K562 (cell line): ENCODE results near the gene SLC6A6. TPM values are rescaled to one million over a fixed set of nuclear protein-coding genes. Genes with fewer than 3 reads are reported as not detected.

ENCODE experiments used
- BCOR ChIP-seq: fragments of 450-650 bp; IDR thresholded peaks from 2 replicates; pipeline ENCODE4 v1.6.1; 2016
- CHD1 ChIP-seq: fragments of 200-600 bp; sonication (generic); IDR thresholded peaks from one replicate; pipeline ENCODE4 v1.6.1; 2012; ENCODE audit warnings: mild to moderate bottlenecking, moderate library complexity, low read length, inconsistent platforms
- ELF2 ChIP-seq: fragments of 250-450 bp; sonication (Bioruptor Pico); IDR thresholded peaks from 2 replicates; pipeline ENCODE4 v1.5.0; 2021; ENCODE audit warnings: mild to moderate bottlenecking
- FOXA1 ChIP-seq: fragments of 450-650 bp; IDR thresholded peaks from 2 replicates; pipeline ENCODE4 v1.6.1; 2016; ENCODE audit warnings: mild to moderate bottlenecking, borderline replicate concordance
- FOXA3 ChIP-seq, 2 experiments: fragments of 450-650 bp in 1 of 2; sonication (generic) in 1 of 2; formaldehyde crosslinking; IDR thresholded peaks in 1 of 2; conservative IDR thresholded peaks in 1 of 2; 2 replicates each; pipeline versions ENCODE4 v1.4.0 to v1.8.0; 2020 to 2022; ENCODE audit warnings: mild to moderate bottlenecking in 2 of 2, missing genetic modification reagents in 1 of 2
- HDAC2 ChIP-seq: fragments of 450-650 bp; IDR thresholded peaks from 2 replicates; pipeline ENCODE4 v1.6.1; 2016; ENCODE audit warnings: mild to moderate bottlenecking
- HDGF ChIP-seq: fragments of 450-650 bp; IDR thresholded peaks from 2 replicates; pipeline ENCODE4 v1.6.1; 2016
- JUND ChIP-seq, 2 experiments: IDR thresholded peaks; 2 replicates in 1 of 2; 3 replicates in 1 of 2; pipeline ENCODE4 v1.6.1; 2011; ENCODE audit warnings: borderline replicate concordance in 2 of 2, low read depth in 2 of 2, low read length in 2 of 2, improper control_type of control experiment in 1 of 2, missing biosample characterization in 1 of 2, missing genetic modification characterization in 1 of 2, missing genetic modification reagents in 1 of 2
- MEIS2 ChIP-seq: fragments of 450-650 bp; IDR thresholded peaks from 2 replicates; pipeline ENCODE4 v1.6.1; 2014; ENCODE audit warnings: mild to moderate bottlenecking; ENCODE audit not compliant: partially characterized antibody
- MITF ChIP-seq: IDR thresholded peaks from 2 replicates; pipeline ENCODE4 v1.6.1; 2014; ENCODE audit warnings: antibody characterized with exemption
- NR2C2 ChIP-seq, 2 experiments: fragments of 200-800 bp in 1 of 2; sonication (Bioruptor generic) in 1 of 2; sonication (generic) in 1 of 2; formaldehyde crosslinking in 1 of 2; IDR thresholded peaks; 2 replicates each; pipeline versions ENCODE4 v1.6.1 to v1.8.0; 2016 to 2022; ENCODE audit warnings: mild to moderate bottlenecking in 1 of 2, missing compliant biosample characterization in 1 of 2, missing genetic modification characterization in 1 of 2, missing genetic modification reagents in 1 of 2
- PTRF ChIP-seq: fragments of 450-650 bp; IDR thresholded peaks from 2 replicates; pipeline ENCODE4 v1.6.1; 2016; ENCODE audit warnings: mild to moderate bottlenecking, missing genetic modification characterization, missing compliant biosample characterization
- TARDBP ChIP-seq: fragments of 450-650 bp; IDR thresholded peaks from 2 replicates; pipeline ENCODE4 v1.6.1; 2016
- ZBTB5 ChIP-seq: fragments of 450-650 bp; IDR thresholded peaks from 2 replicates; pipeline ENCODE4 v1.6.1; 2017; ENCODE audit warnings: antibody characterized with exemption
- ZNF12 ChIP-seq: sonication (generic); formaldehyde crosslinking; IDR thresholded peaks from 2 replicates; pipeline ENCODE4 v1.4.0; 2020; ENCODE audit warnings: mild to moderate bottlenecking, missing genetic modification reagents
- ZNF277 ChIP-seq: fragments of 250-450 bp; sonication (Bioruptor Pico); IDR thresholded peaks from 2 replicates; pipeline ENCODE4 v1.8.0; 2022; ENCODE audit warnings: inconsistent platforms, mild to moderate bottlenecking, moderate library complexity, borderline replicate concordance
- polyA plus RNA-seq, 8 experiments: library from polyadenylated mRNA; depleted of rRNA in 4 of 8; stranded (reverse) in 5 of 8; unstranded in 3 of 8; fragments of >200 nt; fragmentation: Nextera tagmentation in 2 of 8; fragmentation: Illumina TruSeq in 1 of 8; extraction: Ambion mirVana in 2 of 8; extraction: Trizol in 1 of 8; gene quantifications; 2 replicates each; pipeline versions ENCODE4 v1.2.1 to v1.2.3, GENCODE V29; 2011 to 2014; ENCODE audit warnings: inconsistent platforms in 1 of 8, missing spikeins in 1 of 8
- total RNA-seq, 7 experiments: library from RNA; depleted of rRNA in 6 of 7; stranded (reverse); fragments of >200 nt in 6 of 7; fragmentation: Illumina TruSeq in 2 of 7; extraction: Trizol in 2 of 7; gene quantifications; 2 replicates each; pipeline versions ENCODE4 v1.2.1 to v1.2.3, GENCODE V29; 2011 to 2021; ENCODE audit warnings: low replicate concordance in 1 of 7
- TF ChIP-seq, protein P1 (sequence below): IDR thresholded peaks from 2 replicates; pipeline ENCODE4 v1.6.1; 2012; ENCODE audit warnings: low read depth, low read length, improper control_type of control experiment, borderline replicate concordance

Gene SLC6A6
- total and polyA plus RNA-seq, 9 of the 15 experiments (the other 6 are each of a cell fraction or from before 2014, with no cell fraction given) = 12.3 to 203 (median 93.2) TPM

GRCh38 chr3:14371573-14372474 lies 30.6 kb upstream of the SLC6A6 start (continued):
- TF ChIP-seq FOXA3 (CRISPR knock-in tag; conservative IDR thresholded peaks at IDR 0.05 in 1 of 2, IDR thresholded peaks at IDR 0.05 in 1 of 2) (no peak), HDAC2 (peak; percentile 77; the same call in 1 of the 2 replicates), PTRF (tag) (no peak), HDGF (no peak), ELF2 (peak; percentile 5; the same call in 1 of the 2 replicates), BCOR (peak; percentile 71), ZNF12 (CRISPR knock-in tag) (peak; percentile 61), JUND (IDR thresholded peaks at IDR 0.05; ENCODE audit: borderline replicate concordance, low read depth, low read length) (peak; percentile 77), JUND (tag; IDR thresholded peaks at IDR 0.05; ENCODE audit: borderline replicate concordance, low read depth, low read length) (peak; percentile 81), ZBTB5 (no peak), FOXA1 (no peak), NR2C2 (CRISPR knock-in tag; IDR thresholded peaks at IDR 0.05) (0 out of 2 replicates have a peak, but pooled peaks have one; percentile 9), NR2C2 (tag; IDR thresholded peaks at IDR 0.05) (peak; percentile 85), ZNF277 (CRISPR knock-in tag) (no peak), MEIS2 (peak; percentile 90), TARDBP (peak; percentile 89; the same call in 1 of the 2 replicates), CHD1 (no peak), MITF (peak; percentile 60; the same call in 1 of the 2 replicates)
- TF ChIP-seq, protein P1, sequence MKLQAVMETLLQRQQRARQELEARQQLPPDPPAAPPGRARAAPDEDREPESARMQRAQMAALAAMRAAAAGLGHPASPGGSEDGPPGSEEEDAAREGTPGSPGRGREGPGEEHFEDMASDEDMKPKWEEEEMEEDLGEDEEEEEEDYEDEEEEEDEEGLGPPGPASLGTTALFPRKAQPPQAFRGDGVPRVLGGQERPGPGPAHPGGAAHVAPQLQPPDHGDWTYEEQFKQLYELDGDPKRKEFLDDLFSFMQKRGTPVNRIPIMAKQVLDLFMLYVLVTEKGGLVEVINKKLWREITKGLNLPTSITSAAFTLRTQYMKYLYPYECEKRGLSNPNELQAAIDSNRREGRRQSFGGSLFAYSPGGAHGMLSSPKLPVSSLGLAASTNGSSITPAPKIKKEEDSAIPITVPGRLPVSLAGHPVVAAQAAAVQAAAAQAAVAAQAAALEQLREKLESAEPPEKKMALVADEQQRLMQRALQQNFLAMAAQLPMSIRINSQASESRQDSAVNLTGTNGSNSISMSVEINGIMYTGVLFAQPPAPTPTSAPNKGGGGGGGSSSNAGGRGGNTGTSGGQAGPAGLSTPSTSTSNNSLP = no peak
